ENCODE results near the gene MCU. TPM values are rescaled to one million over a fixed set of nuclear protein-coding genes. Genes with fewer than 3 reads are reported as not detected.

The MCU gene
- total and polyA plus RNA-seq, 2 of the 8 experiments (the other 6 are each of a cell fraction or from before 2014, with no cell fraction given): 51.6 to 62.2 TPM

DNA sequence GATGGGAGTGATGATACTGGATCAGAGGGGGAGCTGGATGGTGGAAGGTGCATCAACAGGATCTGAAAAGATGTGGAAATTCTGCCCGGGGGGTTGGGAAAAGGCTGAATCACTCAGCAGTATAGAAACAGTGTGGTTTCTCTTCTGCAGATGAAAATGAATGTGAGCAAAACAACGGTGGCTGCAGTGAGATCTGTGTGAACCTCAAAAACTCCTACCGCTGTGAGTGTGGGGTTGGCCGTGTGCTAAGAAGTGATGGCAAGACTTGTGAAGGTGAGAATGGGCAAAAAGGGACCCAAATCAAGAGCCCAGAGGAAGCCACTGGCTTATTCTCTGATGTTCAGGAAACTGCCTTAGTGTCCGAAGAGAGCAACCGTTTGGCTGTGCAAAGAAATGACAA, 214.5 kb downstream of the MCU start:
- H3K56ac ChIP-seq (replicated peaks; ENCODE audit: insufficient read length, low read depth, low read length): no peak overlapping the region
- H3K18ac ChIP-seq (ENCODE audit: extremely low read depth, low read length): no peak overlapping the region
- no peak overlapping the region; the same call in 1 of the 2 replicates for H2AFZ ChIP-seq (ENCODE audit: low read length)
- no peak overlapping the region for H3K4me3 ChIP-seq (ENCODE audit: extremely low read depth in 1 of 4, insufficient read depth in 2 of 4, low read depth in 3 of 4, low read length in 4 of 4)
- no peaks in the 10 kb centered on the region for H3K27me3 ChIP-seq (replicated peaks in 1 of 4; ENCODE audit: control insufficient read depth in 3 of 4, extremely low read depth in 1 of 4, insufficient read depth in 3 of 4, low read length in 3 of 4)
- H3K27ac ChIP-seq (ENCODE audit: low read depth, low read length): no peak overlapping the region
- no peaks in the 10 kb centered on the region for H3K4me1 ChIP-seq (replicated peaks in 1 of 4; ENCODE audit: control insufficient read depth in 3 of 4, insufficient read depth in 4 of 4, low read length in 3 of 4)
- H3K36me3 ChIP-seq (ENCODE audit: control insufficient read depth in 2 of 4, insufficient read depth in 4 of 4, low read length in 3 of 4): no peaks in the 10 kb centered on the region
- no peak overlapping the region for H2BK20ac ChIP-seq (ENCODE audit: low read length)
- no peak overlapping the region for H2BK120ac ChIP-seq (replicated peaks; ENCODE audit: low read depth, low read length)
- H2BK5ac ChIP-seq (ENCODE audit: low read depth, low read length): no peak overlapping the region
- H4K20me1 ChIP-seq (replicated peaks in 1 of 2; ENCODE audit: control insufficient read depth in 1 of 2, insufficient read depth in 2 of 2, low read length in 2 of 2): no peaks in the 10 kb centered on the region
- DNase-seq (ENCODE audit: low read depth in 1 of 2, low spot score in 2 of 2) (no peak), FAIRE-seq (no peak)
- no peak overlapping the region for H4K91ac ChIP-seq (replicated peaks; ENCODE audit: insufficient read length, low read length)
- ChIA-PET CTCF (ENCODE audit: partially characterized antibody) (no interaction called here), POLR2A (ENCODE audit: partially characterized antibody) (no interaction called here)
- H3K23me2 ChIP-seq (ENCODE audit: low read depth, low read length): no peaks in the 10 kb centered on the region
- H3K9me3 ChIP-seq (ENCODE audit: insufficient read depth in 2 of 2, low read depth in 1 of 2, low read length in 1 of 2): peaks cover 2 to 7% of the 10 kb centered on the region in 2 experiments; a peak in 1 of 4 replicates
- no peak overlapping the region for H3K9ac ChIP-seq (replicated peaks in 1 of 4; ENCODE audit: extremely low read depth in 1 of 4, low read depth in 3 of 4, low read length in 3 of 4)
- no peak overlapping the region for H4K5ac ChIP-seq (ENCODE audit: insufficient read length, low read depth, low read length)
- no peaks in the 10 kb centered on the region for H3K79me1 ChIP-seq (ENCODE audit: low read depth, low read length)
- TF ChIP-seq, protein P1, sequence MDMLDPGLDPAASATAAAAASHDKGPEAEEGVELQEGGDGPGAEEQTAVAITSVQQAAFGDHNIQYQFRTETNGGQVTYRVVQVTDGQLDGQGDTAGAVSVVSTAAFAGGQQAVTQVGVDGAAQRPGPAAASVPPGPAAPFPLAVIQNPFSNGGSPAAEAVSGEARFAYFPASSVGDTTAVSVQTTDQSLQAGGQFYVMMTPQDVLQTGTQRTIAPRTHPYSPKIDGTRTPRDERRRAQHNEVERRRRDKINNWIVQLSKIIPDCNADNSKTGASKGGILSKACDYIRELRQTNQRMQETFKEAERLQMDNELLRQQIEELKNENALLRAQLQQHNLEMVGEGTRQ (IDR thresholded peaks at IDR 0.05; ENCODE audit: low read length): no peak
- TF ChIP-seq CREB1 (IDR thresholded peaks at IDR 0.05) (no peak), CHD2 (IDR thresholded peaks at IDR 0.05; ENCODE audit: low read length) (no peak), SRF (IDR thresholded peaks at IDR 0.05; ENCODE audit: low read depth, low read length) (no peak), RAD21 (IDR thresholded peaks at IDR 0.05 in 1 of 2, conservative IDR thresholded peaks at IDR 0.05 in 1 of 2; ENCODE audit: low read depth in 2 of 2, low read length in 2 of 2) (no peak), POLR2A (IDR thresholded peaks at IDR 0.05; ENCODE audit: control extremely low read depth in 1 of 2, low read depth in 2 of 2, low read length in 2 of 2) (no peak), MAFK (IDR thresholded peaks at IDR 0.05; ENCODE audit: low read depth, low read length) (no peak)
- TF ChIP-seq, protein P2, sequence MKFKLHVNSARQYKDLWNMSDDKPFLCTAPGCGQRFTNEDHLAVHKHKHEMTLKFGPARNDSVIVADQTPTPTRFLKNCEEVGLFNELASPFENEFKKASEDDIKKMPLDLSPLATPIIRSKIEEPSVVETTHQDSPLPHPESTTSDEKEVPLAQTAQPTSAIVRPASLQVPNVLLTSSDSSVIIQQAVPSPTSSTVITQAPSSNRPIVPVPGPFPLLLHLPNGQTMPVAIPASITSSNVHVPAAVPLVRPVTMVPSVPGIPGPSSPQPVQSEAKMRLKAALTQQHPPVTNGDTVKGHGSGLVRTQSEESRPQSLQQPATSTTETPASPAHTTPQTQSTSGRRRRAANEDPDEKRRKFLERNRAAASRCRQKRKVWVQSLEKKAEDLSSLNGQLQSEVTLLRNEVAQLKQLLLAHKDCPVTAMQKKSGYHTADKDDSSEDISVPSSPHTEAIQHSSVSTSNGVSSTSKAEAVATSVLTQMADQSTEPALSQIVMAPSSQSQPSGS (IDR thresholded peaks at IDR 0.05; ENCODE audit: low read length): no peak
- TF ChIP-seq, protein P3, sequence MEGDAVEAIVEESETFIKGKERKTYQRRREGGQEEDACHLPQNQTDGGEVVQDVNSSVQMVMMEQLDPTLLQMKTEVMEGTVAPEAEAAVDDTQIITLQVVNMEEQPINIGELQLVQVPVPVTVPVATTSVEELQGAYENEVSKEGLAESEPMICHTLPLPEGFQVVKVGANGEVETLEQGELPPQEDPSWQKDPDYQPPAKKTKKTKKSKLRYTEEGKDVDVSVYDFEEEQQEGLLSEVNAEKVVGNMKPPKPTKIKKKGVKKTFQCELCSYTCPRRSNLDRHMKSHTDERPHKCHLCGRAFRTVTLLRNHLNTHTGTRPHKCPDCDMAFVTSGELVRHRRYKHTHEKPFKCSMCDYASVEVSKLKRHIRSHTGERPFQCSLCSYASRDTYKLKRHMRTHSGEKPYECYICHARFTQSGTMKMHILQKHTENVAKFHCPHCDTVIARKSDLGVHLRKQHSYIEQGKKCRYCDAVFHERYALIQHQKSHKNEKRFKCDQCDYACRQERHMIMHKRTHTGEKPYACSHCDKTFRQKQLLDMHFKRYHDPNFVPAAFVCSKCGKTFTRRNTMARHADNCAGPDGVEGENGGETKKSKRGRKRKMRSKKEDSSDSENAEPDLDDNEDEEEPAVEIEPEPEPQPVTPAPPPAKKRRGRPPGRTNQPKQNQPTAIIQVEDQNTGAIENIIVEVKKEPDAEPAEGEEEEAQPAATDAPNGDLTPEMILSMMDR (IDR thresholded peaks at IDR 0.05; ENCODE audit: control extremely low read depth in 1 of 3, insufficient read depth in 1 of 3, low read depth in 1 of 3, low read length in 3 of 3): no peak
- H3K79me2 ChIP-seq (ENCODE audit: control insufficient read depth in 1 of 2, insufficient read depth in 2 of 2, low read length in 2 of 2): no peaks in the 10 kb centered on the region
- H3K14ac ChIP-seq (ENCODE audit: insufficient read length): no peak overlapping the region
- no peak overlapping the region for H2BK12ac ChIP-seq (ENCODE audit: low read depth, low read length)
- H2BK15ac ChIP-seq (ENCODE audit: low read length): no peak overlapping the region
- H2AK5ac ChIP-seq (ENCODE audit: low read depth, low read length): no peak overlapping the region
- H3K4ac ChIP-seq (replicated peaks; ENCODE audit: insufficient read length, low read depth, low read length): no peak overlapping the region
- 86% methylated on average over 6 of the region's 6 CpGs; no CpG with 5 or more reads in 1 of the 2 experiments for WGBS, 2 experiments (ENCODE audit: extremely low coverage in 1 of 2, insufficient coverage in 1 of 2, insufficient read length in 1 of 2, insufficient replicate concordance in 2 of 2, low coverage in 1 of 2, low lambda C conversion rate in 2 of 2, missing lambda C conversion rate in 1 of 2)
- no peak overlapping the region for H3K23ac ChIP-seq (ENCODE audit: insufficient read length)
- H3K4me2 ChIP-seq (ENCODE audit: insufficient read depth in 1 of 2, low read depth in 2 of 2, low read length in 2 of 2): no peak overlapping the region
- no peak overlapping the region for H4K8ac ChIP-seq (ENCODE audit: extremely low read depth, insufficient read depth, low read length)
